ENCODE data around the gene CXXC5.

CXXC5 gene

GRCh38 chr5:139638090-139638735 lies 9.9 kb upstream of the CXXC5 start:
- DNase-seq (ENCODE audit: low read depth in 1 of 2, low spot score in 1 of 2) = no peak

GRCh38 chr5:139638736-139639618 lies 9.2 kb upstream of the CXXC5 start:
- no peak for DNase-seq (ENCODE audit: low read depth in 1 of 2, low spot score in 1 of 2)

GRCh38 chr5:139639619-139640380 lies 8.3 kb upstream of the CXXC5 start:
- DNase-seq (ENCODE audit: low read depth in 1 of 2, low spot score in 1 of 2) = no peak

- DNase-seq (ENCODE audit: low read depth in 1 of 2, low spot score in 1 of 2) = no peak
These were observed 7.6 kb upstream of the CXXC5 start for GRCh38 chr5:139640421-139641115.

- DNase-seq (ENCODE audit: low read depth in 1 of 2, low spot score in 1 of 2) = no peak
These were observed 6.8 kb upstream of the CXXC5 start for GRCh38 chr5:139641116-139642080.

GRCh38 chr5:139642213-139642612 lies 5.9 kb upstream of the CXXC5 start:
- no peak for DNase-seq (ENCODE audit: low read depth in 1 of 2, low spot score in 1 of 2)

GRCh38 chr5:139642891-139643871 lies 5.0 kb upstream of the CXXC5 start:
- DNase-seq (ENCODE audit: low read depth in 1 of 2, low spot score in 1 of 2) = no peak

- DNase-seq (ENCODE audit: low read depth in 1 of 2, low spot score in 1 of 2) = no peak
These were observed 4.1 kb upstream of the CXXC5 start for GRCh38 chr5:139644001-139644456.

GRCh38 chr5:139644646-139645429 lies 3.3 kb upstream of the CXXC5 start:
- DNase-seq (ENCODE audit: low read depth in 1 of 2, low spot score in 1 of 2) = no peak

- no peak for DNase-seq (ENCODE audit: low read depth in 1 of 2, low spot score in 1 of 2)
These were observed 2.7 kb upstream of the CXXC5 start for GRCh38 chr5:139645430-139645871.

- no peak for DNase-seq (ENCODE audit: low read depth in 1 of 2, low spot score in 1 of 2)
These were observed 2.0 kb upstream of the CXXC5 start for GRCh38 chr5:139646111-139646510.

GRCh38 chr5:139646912-139647505 lies 1.1 kb upstream of the CXXC5 start:
- DNase-seq (ENCODE audit: low read depth in 1 of 2, low spot score in 1 of 2) = no peak

GRCh38 chr5:139647506-139648204 lies 494 bp upstream of the CXXC5 start:
- no peak for DNase-seq (ENCODE audit: low read depth in 1 of 2, low spot score in 1 of 2)

- DNase-seq (ENCODE audit: low read depth in 1 of 2, low spot score in 1 of 2) = no peak
These were observed 1.2 kb downstream of the CXXC5 start for GRCh38 chr5:139649082-139649991.

- no peak for DNase-seq (ENCODE audit: low read depth in 1 of 2, low spot score in 1 of 2)
These were observed 2.0 kb downstream of the CXXC5 start for GRCh38 chr5:139650031-139650688.

Measured in stimulated activated CD4-positive, alpha-beta T cell treated with anti-CD3 and anti-CD28 coated beads, Interleukin-15, amount 100 ng/mL, for 1 hour (primary cell).